BE2C (cell line): Measurements from ENCODE around the gene CEP55.
"Not testable (repeated sequence)": the region's sequence is repeated elsewhere in the genome, so short reads cannot be mapped to it uniquely, and the experiment has no call there.

Source experiments
- DNase-seq: peaks from one replicate; pipeline ENCODE4 v3.0.0-alpha.2; 2020
- H3K27me3 ChIP-seq: fragments of 250-450 bp; sonication (Bioruptor Pico); 2 replicates; pipeline ENCODE4 v1.5.1; 2020; ENCODE audit warnings: mild to moderate bottlenecking
- H3K36me3 ChIP-seq: fragments of 250-450 bp; sonication (Bioruptor Pico); 2 replicates; pipeline ENCODE4 v1.5.1; 2020; ENCODE audit warnings: mild to moderate bottlenecking
- H3K4me1 ChIP-seq: fragments of 250-450 bp; sonication (Bioruptor Pico); 2 replicates; pipeline ENCODE4 v1.5.1; 2020
- H3K4me3 ChIP-seq: 2 replicates; pipeline ENCODE4 v1.5.1; 2011; ENCODE audit warnings: low read depth, low read length
- H3K9me3 ChIP-seq: fragments of 250-450 bp; sonication (Bioruptor Pico); 2 replicates; pipeline ENCODE4 v1.5.1; 2020
- CTCF ChIP-seq: IDR thresholded peaks from 2 replicates; pipeline ENCODE4 v1.5.1; 2012; ENCODE audit warnings: mild to moderate bottlenecking, low read depth, low read length

Gene CEP55

DNA sequence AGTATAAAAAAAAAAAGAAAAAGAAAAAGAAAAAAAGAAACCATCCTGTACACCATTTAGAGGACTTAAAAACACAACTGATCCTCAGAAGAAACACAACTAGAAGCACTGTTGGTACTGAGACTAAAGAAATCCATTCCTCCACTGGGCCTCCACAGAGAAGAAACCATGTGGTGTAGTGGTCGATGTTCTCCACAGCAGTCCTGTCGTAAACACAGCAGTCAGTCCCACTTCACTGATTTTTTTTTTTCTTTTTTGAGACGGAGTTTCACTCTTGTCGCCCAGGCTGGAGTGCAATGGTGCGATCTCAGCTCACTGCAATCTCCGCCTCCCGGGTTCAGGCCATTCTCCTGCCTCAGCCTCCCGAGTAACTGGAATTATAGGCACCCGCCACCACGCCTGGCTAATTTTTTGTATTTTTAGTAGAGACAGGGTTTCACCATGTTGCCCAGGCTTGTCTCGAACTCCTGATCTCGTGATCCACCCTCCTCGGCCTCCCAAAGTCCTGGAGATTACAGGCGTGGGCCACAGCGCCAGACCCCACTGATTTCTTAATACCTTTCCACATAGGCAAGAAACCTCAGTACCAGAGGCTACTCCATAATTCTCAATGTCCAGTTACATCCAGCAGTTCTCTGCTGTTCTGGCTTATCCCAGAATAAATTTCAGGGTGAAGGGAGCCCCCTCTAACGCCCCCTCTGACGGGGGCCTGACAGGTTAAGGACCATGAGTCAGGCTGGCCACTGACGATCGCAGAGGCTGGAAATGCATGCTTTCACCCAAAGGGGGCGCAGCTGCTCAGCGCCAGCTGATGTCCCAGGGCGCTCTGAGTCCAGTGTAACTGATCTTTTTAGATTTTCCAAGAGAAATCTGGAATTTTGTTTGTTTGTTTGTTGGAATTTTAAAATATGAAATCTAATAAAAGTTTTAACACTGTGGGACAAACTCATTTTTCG, 45.3 kb downstream of the CEP55 start:
- peak; percentile 87 for TF ChIP-seq CTCF
- Histone ChIP-seq H3K27me3 (no peaks in the 10 kb centered on the region), H3K36me3 (no peaks in the 10 kb centered on the region), H3K9me3 (no peaks in the 10 kb centered on the region), H3K4me3 (peak overlapping the region; percentile 48), H3K4me1 (no peaks in the 10 kb centered on the region)
- DNase-seq, result peak; percentile 52

- no peaks in the 10 kb centered on the region for H3K9me3 ChIP-seq
- H3K36me3 ChIP-seq, result no peaks in the 10 kb centered on the region
- no peak for TF ChIP-seq CTCF
- DNase-seq, result peak; percentile 68
- no peaks in the 10 kb centered on the region for H3K27me3 ChIP-seq
- H3K4me3 ChIP-seq, result peak overlapping the region; percentile 48
- no peaks in the 10 kb centered on the region for H3K4me1 ChIP-seq
Measured at GRCh38 chr10:93542358-93542791, 46.0 kb downstream of the CEP55 start.

DNA sequence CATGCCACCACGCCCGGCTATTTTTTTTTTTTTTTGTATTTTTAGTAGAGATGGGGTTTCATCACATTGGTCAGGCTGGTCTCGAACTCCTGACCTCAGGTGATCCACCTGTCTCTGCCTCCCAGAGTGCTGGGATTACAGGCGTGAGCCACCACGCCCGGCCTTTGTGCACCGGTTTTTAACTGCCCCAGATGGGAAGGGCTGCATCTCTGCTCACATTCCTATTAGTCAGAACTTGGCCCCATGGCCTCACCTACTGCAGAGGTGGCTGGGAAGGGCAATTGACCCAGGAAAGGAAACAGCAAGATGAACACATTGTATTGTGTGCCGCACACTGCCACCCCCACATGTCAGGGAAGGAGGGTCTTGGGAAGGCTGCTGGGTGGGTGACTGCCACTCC, 50.6 kb downstream of the CEP55 start:
- not testable (repeated sequence) for H3K27me3 ChIP-seq, H3K9me3 ChIP-seq

DNA sequence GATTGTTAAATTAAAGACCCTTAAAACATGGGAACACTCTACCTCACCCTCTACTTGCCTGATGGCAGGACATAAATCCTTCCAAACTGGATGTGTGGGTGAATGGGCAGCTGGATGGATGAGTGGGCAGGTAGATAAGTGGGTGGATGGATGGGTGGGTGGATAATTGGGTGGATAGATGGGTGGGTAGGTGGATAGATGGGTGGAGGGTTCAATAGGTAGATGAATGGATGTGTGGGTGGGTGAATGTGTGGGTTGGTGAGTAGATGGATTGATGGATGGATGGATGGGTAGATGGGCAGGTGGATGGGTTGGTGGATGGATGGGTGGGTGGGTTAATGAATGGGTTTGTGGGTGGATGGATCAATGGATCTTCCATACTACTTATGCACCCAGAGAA, 51.1 kb downstream of the CEP55 start:
- no peak for TF ChIP-seq CTCF
- Histone ChIP-seq H3K4me1 (no peaks in the 10 kb centered on the region), H3K36me3 (no peaks in the 10 kb centered on the region), H3K9me3 (no peaks in the 10 kb centered on the region), H3K4me3 (no peak overlapping the region), H3K27me3 (no peaks in the 10 kb centered on the region)
- no peak for DNase-seq

More for the DNA sequence above, 50.6 kb downstream of the CEP55 start:
- not testable (repeated sequence) for H3K36me3 ChIP-seq, H3K4me1 ChIP-seq, DNase-seq, H3K4me3 ChIP-seq

- Histone ChIP-seq H3K4me1 (no peaks in the 10 kb centered on the region), H3K36me3 (no peaks in the 10 kb centered on the region), H3K9me3 (no peaks in the 10 kb centered on the region), H3K27me3 (no peaks in the 10 kb centered on the region), H3K4me3 (no peak overlapping the region)
- no peak for DNase-seq
- TF ChIP-seq CTCF, result no peak
Measured at GRCh38 chr10:93548376-93549071, 52.1 kb downstream of the CEP55 start.

DNA sequence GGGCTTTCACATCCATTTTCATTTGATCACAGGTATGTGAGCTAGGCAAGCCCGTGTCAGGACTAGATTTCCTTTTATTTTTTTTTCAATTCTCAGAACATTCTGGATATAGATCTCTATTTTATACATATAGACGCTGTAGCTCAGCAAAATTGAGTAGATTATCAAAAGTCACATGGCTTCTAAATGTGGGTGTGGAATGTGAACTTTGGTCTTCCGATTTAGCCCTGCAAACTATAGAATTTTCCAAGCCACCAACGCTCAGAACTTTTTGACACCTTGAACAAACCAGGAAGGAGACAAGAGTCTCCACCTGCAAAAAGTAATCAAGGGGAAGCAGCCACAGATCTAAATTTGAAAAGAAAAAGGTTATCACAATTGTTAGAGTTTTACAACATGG, 54.2 kb downstream of the CEP55 start:
- Histone ChIP-seq H3K9me3 (no peaks in the 10 kb centered on the region), H3K4me1 (no peaks in the 10 kb centered on the region), H3K36me3 (no peaks in the 10 kb centered on the region), H3K4me3 (no peak overlapping the region), H3K27me3 (no peaks in the 10 kb centered on the region)
- DNase-seq, result no peak
- no peak for TF ChIP-seq CTCF
